GM19025 (cell line): ENCODE data around the gene PRIM1.
A peak's percentile ranks its signal among the peaks of the same experiment; 100 is the strongest.
"Not testable (repeated sequence)": the region's sequence is repeated elsewhere in the genome, so short reads cannot be mapped to it uniquely, and the experiment has no call there.

Experiments used
- ATAC-seq: cut with Tn5 transposase; IDR thresholded peaks from one replicate; pipeline ENCODE4 v1.9.1; 2021; ENCODE audit warnings: mild to moderate bottlenecking, low read depth, moderate library complexity; ENCODE audit not compliant: unreplicated experiment

The PRIM1 gene

DNA sequence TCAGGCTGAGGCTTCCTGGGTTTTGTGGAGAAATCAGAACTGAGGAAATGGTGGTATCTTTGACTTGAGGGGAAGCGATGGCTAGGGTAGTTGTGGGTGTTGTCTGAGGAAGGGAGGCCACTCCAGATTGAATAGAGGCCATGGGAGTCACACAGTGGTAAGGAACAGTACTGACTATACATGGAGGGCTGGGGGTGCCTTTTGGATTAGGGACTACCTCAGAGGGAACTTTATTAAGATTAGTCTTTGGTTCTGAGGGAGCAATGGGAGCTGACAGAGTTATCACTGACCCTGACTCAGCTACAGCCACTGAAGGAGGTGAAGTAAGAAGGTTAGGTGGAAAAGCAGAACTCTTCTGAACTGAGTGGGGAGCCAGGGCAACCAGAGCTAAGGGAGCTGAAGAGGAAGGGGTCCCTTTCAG lies 31.4 kb downstream of the PRIM1 start:
- ATAC-seq = no peak

GRCh38 chr12:56719056-56719455 lies 33.1 kb downstream of the PRIM1 start:
- no peak for ATAC-seq

- no peak for ATAC-seq
These were observed 33.5 kb downstream of the PRIM1 start for GRCh38 chr12:56718636-56719035.

GRCh38 chr12:56718149-56718548 lies 34.0 kb downstream of the PRIM1 start:
- no peak for ATAC-seq

DNA sequence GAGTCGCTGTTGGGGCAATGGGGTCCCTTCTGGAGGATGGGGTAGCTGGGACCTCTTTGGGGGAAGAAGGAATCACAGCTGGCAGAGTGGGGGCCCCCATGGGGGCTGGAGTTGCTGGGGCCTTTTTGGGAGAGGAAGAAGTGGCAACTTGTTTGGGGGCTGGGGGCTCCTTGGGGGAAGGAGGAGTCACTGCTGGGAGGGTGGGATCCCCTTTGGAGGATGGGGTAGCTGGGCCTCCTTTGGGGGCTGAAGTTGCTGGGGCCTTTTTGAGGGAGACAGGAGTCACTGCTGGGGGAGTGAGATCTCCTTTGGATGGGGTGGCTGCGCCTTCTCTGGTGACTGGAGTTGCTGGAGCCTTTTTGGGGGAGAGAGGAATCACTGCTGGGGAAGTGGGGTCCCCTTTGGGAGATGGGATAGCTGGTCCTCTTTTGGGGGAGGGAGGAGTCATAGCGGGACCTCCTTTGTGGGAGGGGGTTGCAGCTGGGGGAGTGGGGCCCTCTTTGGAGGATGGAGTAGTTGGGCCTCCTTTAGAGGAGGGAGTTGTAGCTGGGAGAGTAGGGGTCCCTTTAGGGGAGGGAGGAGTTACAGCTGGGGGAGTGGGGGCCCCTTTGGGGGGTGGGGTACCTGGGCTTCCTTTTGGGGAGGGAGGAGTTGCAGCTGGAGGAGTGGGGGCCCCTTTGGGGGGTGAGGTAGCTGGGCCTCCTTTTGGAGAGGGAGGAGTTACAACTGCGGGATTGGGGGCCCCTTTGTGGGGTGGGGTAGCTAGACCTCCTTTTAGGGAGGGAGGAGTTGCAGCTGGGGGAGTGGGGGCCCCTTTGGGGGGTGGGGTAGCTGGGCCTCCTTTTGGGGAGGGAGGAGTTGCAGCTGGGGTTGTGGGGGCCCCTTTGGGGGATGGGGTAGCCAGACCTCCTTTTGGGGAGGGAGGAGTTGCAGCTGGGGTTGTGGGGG lies 34.9 kb downstream of the PRIM1 start:
- no peak for ATAC-seq

GRCh38 chr12:56716458-56716857 lies 35.7 kb downstream of the PRIM1 start:
- no peak for ATAC-seq

DNA sequence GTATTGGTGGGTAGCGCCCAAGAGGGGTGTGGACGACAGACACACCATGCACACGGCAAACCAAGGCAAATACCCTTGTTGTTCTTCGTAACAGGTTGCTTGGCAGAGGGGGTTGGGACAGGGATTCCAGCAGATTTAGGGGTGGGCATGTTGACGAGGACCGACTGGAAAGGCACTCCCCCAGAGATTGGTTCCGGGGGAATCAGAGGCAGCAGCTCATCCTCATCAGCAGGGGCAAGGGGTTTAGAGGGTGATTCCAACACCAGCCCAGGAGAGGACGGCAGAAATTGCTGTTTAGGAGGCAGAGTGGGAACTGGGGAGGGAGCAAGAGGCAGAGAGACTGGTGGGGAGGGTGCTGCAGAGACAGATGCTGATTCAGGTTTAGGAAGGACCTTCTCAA lies 36.3 kb downstream of the PRIM1 start:
- ATAC-seq = no peak

- no peak for ATAC-seq
These were observed 37.6 kb downstream of the PRIM1 start for GRCh38 chr12:56714431-56714929.

GRCh38 chr12:56713345-56713744 lies 38.8 kb downstream of the PRIM1 start:
- no peak for ATAC-seq

DNA sequence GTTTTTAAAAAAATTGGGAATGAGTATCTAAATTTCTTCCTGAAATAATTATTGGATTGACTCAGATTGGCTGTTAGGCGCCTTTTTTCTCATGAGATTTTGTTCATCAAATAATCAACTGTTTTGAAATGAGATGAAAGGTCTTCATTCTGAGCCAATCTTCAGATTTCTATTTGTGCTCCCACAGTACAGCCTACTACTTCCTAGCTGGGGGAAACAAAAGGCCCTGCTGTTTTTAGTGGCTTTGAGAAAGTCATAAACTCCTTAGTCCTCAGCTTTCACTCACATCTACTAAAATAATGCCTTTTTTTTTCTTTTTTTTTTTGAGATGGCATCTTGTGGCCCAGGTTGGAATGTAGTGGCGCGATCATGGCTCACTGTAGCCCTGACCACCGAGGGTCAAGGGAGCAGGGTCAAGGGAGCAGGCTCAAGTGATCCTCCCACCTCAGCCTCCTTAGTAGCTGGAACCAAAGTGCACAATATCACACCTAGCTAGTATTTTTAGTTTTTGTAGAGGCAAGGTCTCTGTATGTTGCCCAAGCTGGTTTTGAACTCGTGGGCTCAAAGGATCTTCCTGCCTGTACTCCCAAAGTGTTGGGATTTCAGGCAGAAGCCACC lies 42.3 kb downstream of the PRIM1 start:
- no peak for ATAC-seq

- not testable (repeated sequence) for ATAC-seq
These were observed 47.6 kb downstream of the PRIM1 start for GRCh38 chr12:56704522-56704921.

- ATAC-seq = no peak
These were observed 53.0 kb downstream of the PRIM1 start for GRCh38 chr12:56699020-56699661.

DNA sequence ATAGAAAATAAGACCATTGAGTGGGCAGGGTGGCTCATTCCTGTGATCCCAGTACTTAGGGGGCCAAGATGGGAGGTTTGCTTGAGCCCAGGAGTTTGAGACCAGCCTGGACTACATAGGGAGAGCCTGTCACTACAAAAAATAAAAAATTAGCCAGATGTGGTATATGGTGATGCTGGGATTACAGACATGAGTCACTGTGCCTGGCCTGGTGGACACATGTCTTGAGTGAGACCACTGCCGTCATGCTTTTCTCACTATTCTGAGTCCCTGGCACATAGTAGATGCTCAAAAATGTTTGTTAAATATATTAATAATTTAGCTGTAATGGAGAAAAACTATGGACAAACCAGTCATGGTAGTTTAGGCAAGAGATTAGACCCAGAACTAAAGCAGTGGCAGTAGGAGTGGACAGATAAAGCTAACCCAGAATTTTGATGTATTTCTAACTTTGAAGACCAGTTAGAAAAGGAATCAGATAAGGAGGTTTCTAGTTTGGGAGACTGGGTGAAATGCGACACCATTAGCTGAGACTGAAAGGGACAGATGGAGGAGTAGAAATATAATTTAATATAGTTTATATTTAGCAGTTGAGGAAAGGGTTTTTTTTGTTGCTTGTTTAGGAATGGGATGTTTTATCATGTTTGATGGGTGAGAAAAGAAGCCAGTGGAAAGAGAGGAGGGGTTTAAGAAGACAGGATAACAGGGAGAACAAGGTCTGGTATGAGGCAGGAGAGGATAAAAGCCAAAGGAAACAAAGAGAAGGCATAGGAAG lies 56.6 kb downstream of the PRIM1 start:
- no peak for ATAC-seq

DNA sequence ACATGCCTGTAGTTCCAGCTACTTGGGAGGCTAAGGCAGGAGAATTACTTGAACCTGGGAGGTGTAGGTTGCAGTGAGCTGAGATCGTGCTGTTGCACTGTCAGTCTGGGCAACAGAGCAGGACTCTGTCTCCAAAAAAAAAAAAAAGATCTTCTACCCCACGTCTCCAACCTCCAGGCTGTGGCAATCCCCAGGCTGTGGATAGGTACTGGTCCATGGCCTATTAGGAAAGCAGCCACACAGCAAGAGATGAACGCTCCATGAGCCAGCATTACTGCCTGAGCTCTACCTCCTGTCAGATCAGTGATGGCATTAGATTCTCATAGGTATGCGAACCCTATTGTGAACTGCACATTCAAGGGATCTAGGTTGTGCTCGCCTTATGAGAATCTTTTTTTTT lies 58.0 kb downstream of the PRIM1 start:
- ATAC-seq = no peak

GRCh38 chr12:56688846-56689109 lies 63.3 kb downstream of the PRIM1 start:
- no peak for ATAC-seq

DNA sequence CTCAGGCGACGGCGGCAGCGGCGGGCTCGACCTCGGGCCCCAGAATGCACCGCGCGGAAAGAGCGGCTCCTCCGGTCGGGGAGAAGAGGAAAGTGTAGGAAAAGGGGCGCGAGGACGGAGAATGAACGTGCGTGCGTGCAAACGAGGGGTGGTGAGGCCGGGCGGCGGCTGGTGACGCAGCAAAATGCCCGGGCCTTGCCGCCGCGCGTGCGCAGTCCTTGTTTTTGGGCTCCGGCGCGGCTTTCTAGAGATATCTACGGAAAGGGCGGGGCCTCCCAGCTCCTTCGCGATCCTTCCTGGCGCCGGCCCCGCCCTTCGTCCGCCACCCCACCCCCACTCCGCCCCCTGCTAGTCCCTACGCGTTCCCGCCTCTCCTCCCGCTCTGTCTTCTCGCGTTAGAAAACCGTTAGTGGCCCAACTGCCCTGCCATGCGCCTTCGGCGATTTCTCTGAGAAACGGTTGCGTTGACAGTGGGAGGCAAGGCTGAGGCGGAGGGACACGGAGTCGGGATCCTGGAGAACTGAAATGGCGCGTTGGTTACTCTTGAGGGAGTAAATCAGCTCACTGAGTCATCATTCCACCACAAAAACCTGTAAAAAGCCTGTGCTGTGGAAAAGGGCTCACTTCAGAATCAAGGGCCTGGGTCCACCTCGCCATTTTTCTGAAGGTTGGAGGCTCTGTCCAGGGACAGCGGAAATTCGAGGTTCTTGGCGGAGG lies 63.8 kb downstream of the PRIM1 start, which contains the start of gene PTGES3:
Gene PTGES3 (minus strand): TSS at position 156 of the 717 bp plus-strand sequence. CDS start 285 bp downstream, outside the sequence.
- ATAC-seq = peak; percentile 56

GRCh38 chr12:56687223-56688128 lies 64.6 kb downstream of the PRIM1 start:
- ATAC-seq = no peak

DNA sequence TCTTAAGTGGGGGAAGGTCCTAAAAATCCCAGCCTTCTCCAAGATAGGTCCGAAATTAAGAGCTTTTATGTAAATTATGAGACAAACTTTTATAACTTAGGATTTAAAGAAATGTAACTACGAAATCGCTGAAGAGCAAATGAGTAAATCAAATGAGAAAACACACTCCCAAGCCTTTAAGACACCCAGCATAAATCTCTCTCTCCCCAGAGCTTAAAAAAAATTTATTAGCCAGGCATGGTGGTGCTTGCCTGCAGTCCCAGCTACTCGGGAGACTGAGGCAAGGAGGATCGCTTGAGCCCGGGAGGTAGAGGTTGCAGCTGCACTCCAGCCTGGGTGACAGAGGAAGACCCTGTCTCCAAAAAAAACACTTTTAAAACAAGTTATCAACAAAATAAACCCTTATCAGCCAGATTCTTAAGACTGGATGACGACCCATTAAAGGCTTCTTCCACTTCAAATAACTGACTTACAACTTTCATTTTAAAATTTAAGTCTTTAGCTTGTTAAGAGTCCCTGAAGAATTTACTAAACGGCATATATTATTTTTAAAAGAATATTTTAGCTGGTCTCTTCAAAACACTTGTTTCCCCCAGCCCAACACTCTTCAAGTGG lies 67.3 kb downstream of the PRIM1 start:
- ATAC-seq = no peak
